ENCODE data around the gene TMC7. TPM values are rescaled to one million over a fixed set of nuclear protein-coding genes. Genes with fewer than 3 reads are reported as not detected.
A peak's percentile ranks its signal among the peaks of the same experiment; 100 is the strongest.

Gene TMC7
- total and polyA plus RNA-seq, 2 of the 13 experiments (the other 11 are each of a cell fraction or from before 2014, with no cell fraction given), result 1.2 to 5.1 TPM

- TF ChIP-seq ZNF275 (CRISPR knock-in tag; IDR thresholded peaks at IDR 0.05; ENCODE audit: borderline replicate concordance) (0 out of 2 replicates have a peak, but pooled peaks have one; percentile 53), ZBTB40 (IDR thresholded peaks at IDR 0.05) (no peak), ZBTB40 (CRISPR knock-in tag; IDR thresholded peaks at IDR 0.05) (peak; percentile 85), THAP9 (CRISPR knock-in tag; IDR thresholded peaks at IDR 0.05; ENCODE audit: borderline replicate concordance) (peak; percentile 93; the same call in 1 of the 2 replicates), TFDP2 (CRISPR knock-in tag; IDR thresholded peaks at IDR 0.05) (peak; percentile 93), ZNF672 (CRISPR knock-in tag; IDR thresholded peaks at IDR 0.05) (no peak), ZBTB7B (CRISPR knock-in tag; IDR thresholded peaks at IDR 0.05) (no peak; the same call in 1 of the 2 replicates), RFXANK (CRISPR knock-in tag; IDR thresholded peaks at IDR 0.05) (peak; percentile 83), KDM3A (CRISPR knock-in tag; IDR thresholded peaks at IDR 0.05; ENCODE audit: low read depth) (no peak; the same call in 1 of the 2 replicates), HNF4A (CRISPR knock-in tag; IDR thresholded peaks at IDR 0.05) (peak; percentile 55), HIVEP1 (CRISPR knock-in tag; IDR thresholded peaks at IDR 0.05) (peak; percentile 84; the same call in 1 of the 2 replicates), ZNF430 (CRISPR knock-in tag; IDR thresholded peaks at IDR 0.05) (peak; percentile 73; the same call in 1 of the 2 replicates), ZNF670 (CRISPR knock-in tag; IDR thresholded peaks at IDR 0.05; ENCODE audit: borderline replicate concordance) (peak; percentile 13; the same call in 1 of the 2 replicates), SMC3 (IDR thresholded peaks at IDR 0.05; ENCODE audit: low read length) (peak; percentile 43; the same call in 1 of the 2 replicates)
These were observed 83.9 kb downstream of the TMC7 start, which contains the start of gene COQ7 (continued) for GRCh38 chr16:19067349-19068236.
